HCT116 (cell line): ENCODE data around the gene CDK19. TPM values are rescaled to one million over a fixed set of nuclear protein-coding genes. Genes with fewer than 3 reads are reported as not detected.

Experiments
- ATAC-seq: fragments of 200-7000 bp; cut with Tn5 transposase; 2 replicates; pipeline ENCODE4 v1.9.1; 2020; ENCODE audit warnings: mild to moderate bottlenecking, moderate library complexity
- BruUV-seq: library from RNA; stranded (reverse); fragments of 400-500 nt; replicated peaks from 2 replicates; lab custom pipeline; 2021; lab: Mats Ljungman, UMichigan
- CTCF ChIA-PET: fragments of 300-600 bp; sonication (Branson Sonifier 250); formaldehyde crosslinking; loops from one replicate; lab custom pipeline; 2021; ENCODE audit warnings: antibody characterized with exemption; lab: Charles Lee
- POLR2A ChIA-PET: fragments of 300-600, 350-600 bp; sonication (Branson Sonifier 250); formaldehyde crosslinking; loops from one replicate; lab custom pipeline; 2021; ENCODE audit warnings: antibody characterized with exemption; lab: Charles Lee
- RAD21 ChIA-PET, 2 experiments: fragments of 300-600 bp; sonication (Branson Sonifier 250); formaldehyde crosslinking; loops; one replicate each; lab custom pipeline; 2023; ENCODE audit warnings: low total read pairs in 2 of 2; ENCODE audit not compliant: uncharacterized antibody in 2 of 2, unreplicated experiment in 2 of 2, low non-redundant PET in 1 of 2; lab: Charles Lee
- DNase-seq: peaks from one replicate; pipeline ENCODE4 v3.0.0-alpha.2; 2010; ENCODE audit warnings: low read depth, low spot score
- H2AFZ ChIP-seq: fragments of 200-600 bp; shearing (Covaris generic), sonication (generic); 2 replicates; pipeline ENCODE4 v1.6.1; 2017; ENCODE audit warnings: low read depth, mixed run types, mixed read lengths, antibody characterized with exemption, low read length; ENCODE audit not compliant: poor library complexity, severe bottlenecking
- H3K27ac ChIP-seq: 2 replicates; pipeline ENCODE4 v1.5.1; 2012; ENCODE audit warnings: low read depth, low read length
- H3K27me3 ChIP-seq: fragments of 200-600 bp; sonication (generic); 2 replicates; pipeline ENCODE4 v1.6.1; 2016; ENCODE audit warnings: mixed run types, low read length, mixed read lengths; ENCODE audit not compliant: insufficient read depth
- H3K36me3 ChIP-seq, 2 experiments: fragments of 200-500 bp in 1 of 2; fragments of 200-600 bp in 1 of 2; sonication (Bioruptor generic) in 1 of 2; sonication (generic) in 1 of 2; 2 replicates each; pipeline versions ENCODE4 v1.5.1 to v1.6.1; 2014 to 2016; ENCODE audit warnings: low read length in 2 of 2, inconsistent platforms in 1 of 2, mixed read lengths in 1 of 2, mixed run types in 1 of 2; ENCODE audit not compliant: insufficient read depth in 2 of 2, control insufficient read depth in 1 of 2
- H3K4me1 ChIP-seq, 2 experiments: fragments of 200-600 bp in 1 of 2; sonication (generic) in 1 of 2; 2 replicates each; pipeline versions ENCODE4 v1.5.1 to v1.6.1; 2012 to 2017; ENCODE audit warnings: low read length in 2 of 2, inconsistent platforms in 1 of 2, mild to moderate bottlenecking in 1 of 2, mixed read lengths in 1 of 2, mixed run types in 1 of 2, moderate library complexity in 1 of 2; ENCODE audit not compliant: insufficient read depth in 2 of 2, control insufficient read depth in 1 of 2
- H3K4me2 ChIP-seq: fragments of 200-600 bp; sonication (generic); 2 replicates; pipeline ENCODE4 v1.6.1; 2017; ENCODE audit warnings: mixed run types, low read length, mixed read lengths
- H3K4me3 ChIP-seq, 2 experiments: fragments of 200-600 bp in 1 of 2; sonication (generic) in 1 of 2; replicated peaks in 1 of 2; 2 replicates each; pipeline ENCODE4 v1.5.1; 2011 to 2016; ENCODE audit warnings: low read length in 2 of 2, control low read depth in 1 of 2, low read depth in 1 of 2, mild to moderate bottlenecking in 1 of 2, mixed read lengths in 1 of 2, mixed run types in 1 of 2
- H3K79me2 ChIP-seq: fragments of 200-600 bp; sonication (generic); 2 replicates; pipeline ENCODE4 v1.6.1; 2017; ENCODE audit warnings: mild to moderate bottlenecking, mixed run types, low read length, moderate library complexity, mixed read lengths; ENCODE audit not compliant: insufficient read depth
- H3K9ac ChIP-seq: fragments of 200-600 bp; sonication (generic); 2 replicates; pipeline ENCODE4 v1.6.1; 2016; ENCODE audit warnings: low read length, mixed read lengths
- H3K9me2 ChIP-seq: fragments of 200-600 bp; sonication (generic), shearing (Covaris generic); 2 replicates; pipeline ENCODE4 v1.6.1; 2017; ENCODE audit warnings: mixed run types, mild to moderate bottlenecking, moderate library complexity; ENCODE audit not compliant: insufficient read depth
- H3K9me3 ChIP-seq, 2 experiments: fragments of 200-500 bp in 1 of 2; fragments of 200-600 bp in 1 of 2; sonication (Bioruptor generic) in 1 of 2; sonication (generic) in 1 of 2; 2 replicates each; pipeline ENCODE4 v1.6.1; 2014 to 2017; ENCODE audit warnings: low read length in 2 of 2, mixed read lengths in 2 of 2, inconsistent platforms in 1 of 2, low read depth in 1 of 2, mild to moderate bottlenecking in 1 of 2, mixed run types in 1 of 2, moderate library complexity in 1 of 2; ENCODE audit not compliant: control insufficient read depth in 1 of 2, insufficient read depth in 1 of 2
- H4K20me1 ChIP-seq: fragments of 200-600 bp; sonication (generic), shearing (Covaris generic); 2 replicates; pipeline ENCODE4 v1.6.1; 2017; ENCODE audit warnings: mixed run types, mild to moderate bottlenecking, moderate library complexity; ENCODE audit not compliant: insufficient read depth
- ATF3 ChIP-seq: IDR thresholded peaks from 2 replicates; pipeline ENCODE4 v1.6.1; 2012
- CBX3 ChIP-seq: IDR thresholded peaks from 2 replicates; pipeline ENCODE4 v1.6.1; 2012; ENCODE audit warnings: low read depth
- ELF1 ChIP-seq: IDR thresholded peaks from 2 replicates; pipeline ENCODE4 v1.6.1; 2012; ENCODE audit warnings: low read depth, borderline replicate concordance
- FOSL1 ChIP-seq: IDR thresholded peaks from 2 replicates; pipeline ENCODE4 v1.6.1; 2012; ENCODE audit warnings: low read depth
- JUND ChIP-seq: IDR thresholded peaks from 2 replicates; pipeline ENCODE4 v1.6.1; 2012
- POLR2A ChIP-seq: IDR thresholded peaks from 2 replicates; pipeline ENCODE4 v1.7.0; 2011; ENCODE audit warnings: borderline replicate concordance; ENCODE audit not compliant: insufficient read depth, insufficient read length; ENCODE audit errors: extremely low read depth
- POLR2AphosphoS5 ChIP-seq: IDR thresholded peaks from 2 replicates; pipeline ENCODE4 v1.6.1; 2011; ENCODE audit warnings: mild to moderate bottlenecking, low read depth, low read length, moderate library complexity
- RAD21 ChIP-seq: IDR thresholded peaks from 2 replicates; pipeline ENCODE4 v1.6.1; 2012; ENCODE audit warnings: low read depth, mild to moderate bottlenecking
- SRF ChIP-seq: IDR thresholded peaks from 2 replicates; pipeline ENCODE4 v1.6.1; 2012; ENCODE audit warnings: low read depth
- TCF7L2 ChIP-seq: IDR thresholded peaks from 2 replicates; pipeline ENCODE4 v1.7.0; 2011; ENCODE audit warnings: borderline replicate concordance, inconsistent platforms; ENCODE audit not compliant: insufficient read depth, insufficient read length; ENCODE audit errors: extremely low read depth
- YY1 ChIP-seq: IDR thresholded peaks from 2 replicates; pipeline ENCODE4 v1.6.1; 2011; ENCODE audit warnings: low read length, low read depth, moderate library complexity, mild to moderate bottlenecking; ENCODE audit not compliant: insufficient replicate concordance; ENCODE audit errors: extremely low read depth
- ZNF274 ChIP-seq: fragments of 200-500 bp; sonication (Bioruptor generic); IDR thresholded peaks from 2 replicates; pipeline ENCODE4 v1.6.1; 2014; ENCODE audit warnings: mild to moderate bottlenecking, low read depth, low read length, inconsistent platforms
- intact Hi-C: fragments of 100-400 bp; cut with micrococcal nuclease; formaldehyde crosslinking; loops from 2 replicates; pipeline ENCODE4 v1.10.0; 2022
- total RNA-seq: library from RNA; stranded (reverse); gene quantifications from one replicate; pipeline ENCODE4 v1.2.1, GENCODE V29; 2021; ENCODE audit not compliant: unreplicated experiment
- TF ChIP-seq, protein P1 (sequence below), 3 experiments: fragments of 200-600 bp in 1 of 3; sonication (generic) in 1 of 3; IDR thresholded peaks in 2 of 3; conservative IDR thresholded peaks in 1 of 3; 2 replicates each; pipeline ENCODE4 v1.5.1; 2012 to 2017; ENCODE audit warnings: low read depth in 2 of 3, low read length in 2 of 3, antibody characterized with exemption in 1 of 3, borderline replicate concordance in 1 of 3, control low read depth in 1 of 3, mild to moderate bottlenecking in 1 of 3, mixed read lengths in 1 of 3, mixed run types in 1 of 3, moderate library complexity in 1 of 3; ENCODE audit not compliant: insufficient read depth in 1 of 3

CDK19 gene
- total RNA-seq, 1 experiment from 2014 or later = 20.0 TPM

GRCh38 chr6:110756817-110757216 is 58.5 kb downstream of the CDK19 start:
- TF ChIP-seq POLR2A (no peak), RAD21 (no peak), JUND (no peak), POLR2AphosphoS5 (no peak), FOSL1 (no peak), TCF7L2 (no peak), ELF1 (no peak)
- TF ChIP-seq, protein P1, sequence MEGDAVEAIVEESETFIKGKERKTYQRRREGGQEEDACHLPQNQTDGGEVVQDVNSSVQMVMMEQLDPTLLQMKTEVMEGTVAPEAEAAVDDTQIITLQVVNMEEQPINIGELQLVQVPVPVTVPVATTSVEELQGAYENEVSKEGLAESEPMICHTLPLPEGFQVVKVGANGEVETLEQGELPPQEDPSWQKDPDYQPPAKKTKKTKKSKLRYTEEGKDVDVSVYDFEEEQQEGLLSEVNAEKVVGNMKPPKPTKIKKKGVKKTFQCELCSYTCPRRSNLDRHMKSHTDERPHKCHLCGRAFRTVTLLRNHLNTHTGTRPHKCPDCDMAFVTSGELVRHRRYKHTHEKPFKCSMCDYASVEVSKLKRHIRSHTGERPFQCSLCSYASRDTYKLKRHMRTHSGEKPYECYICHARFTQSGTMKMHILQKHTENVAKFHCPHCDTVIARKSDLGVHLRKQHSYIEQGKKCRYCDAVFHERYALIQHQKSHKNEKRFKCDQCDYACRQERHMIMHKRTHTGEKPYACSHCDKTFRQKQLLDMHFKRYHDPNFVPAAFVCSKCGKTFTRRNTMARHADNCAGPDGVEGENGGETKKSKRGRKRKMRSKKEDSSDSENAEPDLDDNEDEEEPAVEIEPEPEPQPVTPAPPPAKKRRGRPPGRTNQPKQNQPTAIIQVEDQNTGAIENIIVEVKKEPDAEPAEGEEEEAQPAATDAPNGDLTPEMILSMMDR (IDR thresholded peaks at IDR 0.05 in 2 of 3, conservative IDR thresholded peaks at IDR 0.05 in 1 of 3; ENCODE audit: borderline replicate concordance in 1 of 3, insufficient read depth in 1 of 3, low read depth in 2 of 3, low read length in 2 of 3) = no peak
- ATAC-seq = no peak
- no peaks in the 10 kb centered on the region for H3K4me1 ChIP-seq
- H3K4me2 ChIP-seq = no peak overlapping the region
- intact Hi-C loops = no loop called here
- no peaks in the 10 kb centered on the region for H4K20me1 ChIP-seq
- POLR2A ChIA-PET = no interaction called here
- no peaks in the 10 kb centered on the region for H3K79me2 ChIP-seq
- H3K9me2 ChIP-seq = no peaks in the 10 kb centered on the region
- CTCF ChIA-PET = no interaction called here
- H3K9ac ChIP-seq = no peak overlapping the region
- H2AFZ ChIP-seq = no peak overlapping the region
- H3K4me3 ChIP-seq = no peak overlapping the region
- BruUV-seq = no TSS peak
- no peaks in the 10 kb centered on the region for H3K36me3 ChIP-seq
- H3K27me3 ChIP-seq = no peaks in the 10 kb centered on the region
- no peak for DNase-seq
- RAD21 ChIA-PET = no interaction called here
- H3K27ac ChIP-seq = no peak overlapping the region
- no peaks in the 10 kb centered on the region for H3K9me3 ChIP-seq

GRCh38 chr6:110755411-110755834 is 59.8 kb downstream of the CDK19 start:
- Histone ChIP-seq H3K4me2 (no peak overlapping the region), H3K4me3 (no peak overlapping the region), H3K9me3 (no peaks in the 10 kb centered on the region), H3K9ac (no peak overlapping the region), H3K4me1 (no peaks in the 10 kb centered on the region), H3K9me2 (no peaks in the 10 kb centered on the region), H3K27ac (no peak overlapping the region), H4K20me1 (no peaks in the 10 kb centered on the region), H3K79me2 (no peaks in the 10 kb centered on the region), H2AFZ (no peak overlapping the region), H3K36me3 (no peaks in the 10 kb centered on the region), H3K27me3 (no peaks in the 10 kb centered on the region)
- no peak for DNase-seq
- intact Hi-C loops = no loop called here
- RAD21 ChIA-PET = no interaction called here
- CTCF ChIA-PET = no interaction called here
- no TSS peak for BruUV-seq
- no peak for ATAC-seq
- POLR2A ChIA-PET = no interaction called here
- TF ChIP-seq ATF3 (no peak), ZNF274 (no peak), CBX3 (no peak), FOSL1 (no peak), POLR2AphosphoS5 (no peak), SRF (no peak), YY1 (no peak)
- TF ChIP-seq, protein P1 (IDR thresholded peaks at IDR 0.05 in 2 of 3, conservative IDR thresholded peaks at IDR 0.05 in 1 of 3; ENCODE audit: borderline replicate concordance in 1 of 3, insufficient read depth in 1 of 3, low read depth in 2 of 3, low read length in 2 of 3) = no peak
